ENCODE results near the gene IQGAP2.

IQGAP2 gene

GRCh38 chr5:76755779-76756637, 352.9 kb downstream of the IQGAP2 start:
- TF ChIP-seq ZNF70 (CRISPR knock-in tag; IDR thresholded peaks at IDR 0.05) (no peak), BACH2 (CRISPR knock-in tag; IDR thresholded peaks at IDR 0.05; ENCODE audit: borderline replicate concordance) (no peak), CREB5 (CRISPR knock-in tag; IDR thresholded peaks at IDR 0.05; ENCODE audit: low read depth) (no peak), RARB (CRISPR knock-in tag; IDR thresholded peaks at IDR 0.05) (no peak), ESRRG (CRISPR knock-in tag; IDR thresholded peaks at IDR 0.05) (no peak), ZNF565 (CRISPR knock-in tag; conservative IDR thresholded peaks at IDR 0.05; ENCODE audit: low read depth) (no peak), TSHZ2 (CRISPR knock-in tag; IDR thresholded peaks at IDR 0.05) (no peak), ARNTL (CRISPR knock-in tag; IDR thresholded peaks at IDR 0.05; ENCODE audit: borderline replicate concordance, low read depth) (no peak), OSR1 (CRISPR knock-in tag; IDR thresholded peaks at IDR 0.05) (no peak), ZFP3 (CRISPR knock-in tag; IDR thresholded peaks at IDR 0.05) (no peak), GLIS3 (CRISPR knock-in tag; IDR thresholded peaks at IDR 0.05) (no peak), PPARA (CRISPR knock-in tag; IDR thresholded peaks at IDR 0.05; ENCODE audit: borderline replicate concordance) (no peak), CSRNP3 (CRISPR knock-in tag; IDR thresholded peaks at IDR 0.05) (no peak)
- ATAC-seq, result no peak

GRCh38 chr5:76757049-76757448, 354.0 kb downstream of the IQGAP2 start:
- TF ChIP-seq CSDC2 (CRISPR knock-in tag; IDR thresholded peaks at IDR 0.05) (no peak), OSR1 (CRISPR knock-in tag; IDR thresholded peaks at IDR 0.05) (no peak), ARNTL (CRISPR knock-in tag; IDR thresholded peaks at IDR 0.05; ENCODE audit: borderline replicate concordance, low read depth) (no peak), PATZ1 (CRISPR knock-in tag; IDR thresholded peaks at IDR 0.05; ENCODE audit: borderline replicate concordance) (no peak), CSRNP3 (CRISPR knock-in tag; IDR thresholded peaks at IDR 0.05) (no peak)
- ATAC-seq, result no peak

Data from SK-N-SH treated with all-trans-retinoic acid at 6 μM for 48 hours (cell line).